ENCODE data around the gene GABRB2. TPM values are rescaled to one million over a fixed set of nuclear protein-coding genes. Genes with fewer than 3 reads are reported as not detected.

GABRB2 gene
- total and polyA plus RNA-seq, 4 donors = 0.08 TPM; not detected in 3

DNA sequence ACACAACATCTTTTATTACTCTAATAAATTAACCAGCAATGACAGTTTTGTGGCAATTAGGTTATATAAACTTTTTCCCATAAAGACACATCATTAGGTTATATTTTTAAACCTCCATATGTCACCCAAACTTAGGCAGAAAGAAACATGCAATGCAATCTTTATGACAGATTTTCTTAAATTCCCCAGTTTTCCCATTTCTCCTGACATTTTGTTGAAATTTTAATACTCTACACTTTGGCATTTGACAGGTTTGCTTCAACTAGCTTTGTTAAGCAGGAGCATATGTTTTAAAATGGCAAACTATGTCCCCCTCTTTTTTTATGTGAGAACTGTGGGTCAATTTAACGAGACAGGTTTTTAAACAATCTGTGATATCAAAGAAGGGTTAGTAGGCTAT lies 155.5 kb downstream of the GABRB2 start:
- Histone ChIP-seq H3K36me3 (ENCODE audit: control insufficient read depth in 4 of 4, insufficient read depth in 3 of 4, low read depth in 1 of 4, low read length in 3 of 4) (no peaks in the 10 kb centered on the region), H3K9me3 (ENCODE audit: control insufficient read depth in 4 of 4, low read length in 3 of 4) (no peaks in the 10 kb centered on the region), H3K9ac (ENCODE audit: low read depth in 1 of 2, low read length in 2 of 2) (no peak overlapping the region), H3K4me1 (ENCODE audit: control insufficient read depth in 4 of 4, insufficient read depth in 4 of 4, low read length in 3 of 4) (no peaks in the 10 kb centered on the region), H3K27me3 (ENCODE audit: control insufficient read depth in 4 of 4, insufficient read depth in 4 of 4, low read length in 3 of 4) (no peaks in the 10 kb centered on the region), H3K27ac (ENCODE audit: low read depth in 1 of 2, low read length in 2 of 2) (no peak overlapping the region), H3K4me3 (ENCODE audit: low read depth in 1 of 3, low read length in 3 of 3) (no peak overlapping the region)
- TF ChIP-seq, protein P1, sequence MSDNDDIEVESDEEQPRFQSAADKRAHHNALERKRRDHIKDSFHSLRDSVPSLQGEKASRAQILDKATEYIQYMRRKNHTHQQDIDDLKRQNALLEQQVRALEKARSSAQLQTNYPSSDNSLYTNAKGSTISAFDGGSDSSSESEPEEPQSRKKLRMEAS (IDR thresholded peaks at IDR 0.05) = no peak
- TF ChIP-seq, protein P2, sequence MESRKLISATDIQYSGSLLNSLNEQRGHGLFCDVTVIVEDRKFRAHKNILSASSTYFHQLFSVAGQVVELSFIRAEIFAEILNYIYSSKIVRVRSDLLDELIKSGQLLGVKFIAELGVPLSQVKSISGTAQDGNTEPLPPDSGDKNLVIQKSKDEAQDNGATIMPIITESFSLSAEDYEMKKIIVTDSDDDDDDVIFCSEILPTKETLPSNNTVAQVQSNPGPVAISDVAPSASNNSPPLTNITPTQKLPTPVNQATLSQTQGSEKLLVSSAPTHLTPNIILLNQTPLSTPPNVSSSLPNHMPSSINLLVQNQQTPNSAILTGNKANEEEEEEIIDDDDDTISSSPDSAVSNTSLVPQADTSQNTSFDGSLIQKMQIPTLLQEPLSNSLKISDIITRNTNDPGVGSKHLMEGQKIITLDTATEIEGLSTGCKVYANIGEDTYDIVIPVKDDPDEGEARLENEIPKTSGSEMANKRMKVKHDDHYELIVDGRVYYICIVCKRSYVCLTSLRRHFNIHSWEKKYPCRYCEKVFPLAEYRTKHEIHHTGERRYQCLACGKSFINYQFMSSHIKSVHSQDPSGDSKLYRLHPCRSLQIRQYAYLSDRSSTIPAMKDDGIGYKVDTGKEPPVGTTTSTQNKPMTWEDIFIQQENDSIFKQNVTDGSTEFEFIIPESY (IDR thresholded peaks at IDR 0.05) = no peak
- TF ChIP-seq EGR1 (IDR thresholded peaks at IDR 0.05; ENCODE audit: low read depth in 2 of 2) (no peak), RAD21 (IDR thresholded peaks at IDR 0.05) (no peak), FOXA1 (IDR thresholded peaks at IDR 0.05) (no peak), JUND (IDR thresholded peaks at IDR 0.05) (no peak), HNF4A (conservative IDR thresholded peaks at IDR 0.05) (no peak), SP1 (IDR thresholded peaks at IDR 0.05) (no peak), YY1 (IDR thresholded peaks at IDR 0.05) (no peak), HNF4G (IDR thresholded peaks at IDR 0.05) (no peak), RXRA (IDR thresholded peaks at IDR 0.05) (no peak), TAF1 (conservative IDR thresholded peaks at IDR 0.05) (no peak), FOXA2 (IDR thresholded peaks at IDR 0.05) (no peak), GABPA (IDR thresholded peaks at IDR 0.05 in 1 of 2, conservative IDR thresholded peaks at IDR 0.05 in 1 of 2) (no peak), NR2F2 (IDR thresholded peaks at IDR 0.05) (no peak)
- TF ChIP-seq, protein P3, sequence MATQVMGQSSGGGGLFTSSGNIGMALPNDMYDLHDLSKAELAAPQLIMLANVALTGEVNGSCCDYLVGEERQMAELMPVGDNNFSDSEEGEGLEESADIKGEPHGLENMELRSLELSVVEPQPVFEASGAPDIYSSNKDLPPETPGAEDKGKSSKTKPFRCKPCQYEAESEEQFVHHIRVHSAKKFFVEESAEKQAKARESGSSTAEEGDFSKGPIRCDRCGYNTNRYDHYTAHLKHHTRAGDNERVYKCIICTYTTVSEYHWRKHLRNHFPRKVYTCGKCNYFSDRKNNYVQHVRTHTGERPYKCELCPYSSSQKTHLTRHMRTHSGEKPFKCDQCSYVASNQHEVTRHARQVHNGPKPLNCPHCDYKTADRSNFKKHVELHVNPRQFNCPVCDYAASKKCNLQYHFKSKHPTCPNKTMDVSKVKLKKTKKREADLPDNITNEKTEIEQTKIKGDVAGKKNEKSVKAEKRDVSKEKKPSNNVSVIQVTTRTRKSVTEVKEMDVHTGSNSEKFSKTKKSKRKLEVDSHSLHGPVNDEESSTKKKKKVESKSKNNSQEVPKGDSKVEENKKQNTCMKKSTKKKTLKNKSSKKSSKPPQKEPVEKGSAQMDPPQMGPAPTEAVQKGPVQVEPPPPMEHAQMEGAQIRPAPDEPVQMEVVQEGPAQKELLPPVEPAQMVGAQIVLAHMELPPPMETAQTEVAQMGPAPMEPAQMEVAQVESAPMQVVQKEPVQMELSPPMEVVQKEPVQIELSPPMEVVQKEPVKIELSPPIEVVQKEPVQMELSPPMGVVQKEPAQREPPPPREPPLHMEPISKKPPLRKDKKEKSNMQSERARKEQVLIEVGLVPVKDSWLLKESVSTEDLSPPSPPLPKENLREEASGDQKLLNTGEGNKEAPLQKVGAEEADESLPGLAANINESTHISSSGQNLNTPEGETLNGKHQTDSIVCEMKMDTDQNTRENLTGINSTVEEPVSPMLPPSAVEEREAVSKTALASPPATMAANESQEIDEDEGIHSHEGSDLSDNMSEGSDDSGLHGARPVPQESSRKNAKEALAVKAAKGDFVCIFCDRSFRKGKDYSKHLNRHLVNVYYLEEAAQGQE (IDR thresholded peaks at IDR 0.05) = no peak
- TF ChIP-seq, protein P4, sequence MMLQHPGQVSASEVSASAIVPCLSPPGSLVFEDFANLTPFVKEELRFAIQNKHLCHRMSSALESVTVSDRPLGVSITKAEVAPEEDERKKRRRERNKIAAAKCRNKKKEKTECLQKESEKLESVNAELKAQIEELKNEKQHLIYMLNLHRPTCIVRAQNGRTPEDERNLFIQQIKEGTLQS (IDR thresholded peaks at IDR 0.05) = no peak
- TF ChIP-seq, protein P5, sequence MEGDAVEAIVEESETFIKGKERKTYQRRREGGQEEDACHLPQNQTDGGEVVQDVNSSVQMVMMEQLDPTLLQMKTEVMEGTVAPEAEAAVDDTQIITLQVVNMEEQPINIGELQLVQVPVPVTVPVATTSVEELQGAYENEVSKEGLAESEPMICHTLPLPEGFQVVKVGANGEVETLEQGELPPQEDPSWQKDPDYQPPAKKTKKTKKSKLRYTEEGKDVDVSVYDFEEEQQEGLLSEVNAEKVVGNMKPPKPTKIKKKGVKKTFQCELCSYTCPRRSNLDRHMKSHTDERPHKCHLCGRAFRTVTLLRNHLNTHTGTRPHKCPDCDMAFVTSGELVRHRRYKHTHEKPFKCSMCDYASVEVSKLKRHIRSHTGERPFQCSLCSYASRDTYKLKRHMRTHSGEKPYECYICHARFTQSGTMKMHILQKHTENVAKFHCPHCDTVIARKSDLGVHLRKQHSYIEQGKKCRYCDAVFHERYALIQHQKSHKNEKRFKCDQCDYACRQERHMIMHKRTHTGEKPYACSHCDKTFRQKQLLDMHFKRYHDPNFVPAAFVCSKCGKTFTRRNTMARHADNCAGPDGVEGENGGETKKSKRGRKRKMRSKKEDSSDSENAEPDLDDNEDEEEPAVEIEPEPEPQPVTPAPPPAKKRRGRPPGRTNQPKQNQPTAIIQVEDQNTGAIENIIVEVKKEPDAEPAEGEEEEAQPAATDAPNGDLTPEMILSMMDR (IDR thresholded peaks at IDR 0.05; ENCODE audit: low read depth, low read length, missing input control) = no peak
- WGBS = 63% methylated on average over 1 of the region's 1 CpG
- DNase-seq (ENCODE audit: low spot score) = no peak

All from liver (tissue), 9 donors.